ENCODE data around the gene CRTC1. TPM values are rescaled to one million over a fixed set of nuclear protein-coding genes. Genes with fewer than 3 reads are reported as not detected.

Gene CRTC1
- total RNA-seq, 1 donor from 2014 or later = 14.6 TPM

GRCh38 chr19:18741124-18742121 lies 57.9 kb downstream of the CRTC1 start:
- H3K27me3 Mint-ChIP-seq (ENCODE audit: low read depth) = no peaks in the 10 kb centered on the region
- H3K27ac Mint-ChIP-seq (ENCODE audit: unreplicated experiment) = no peak overlapping the region
- no peaks in the 10 kb centered on the region for H3K9me3 Mint-ChIP-seq (ENCODE audit: low read depth)
- no peaks in the 10 kb centered on the region for H3K36me3 Mint-ChIP-seq (ENCODE audit: low read depth)
- no peak overlapping the region for H3K4me3 Mint-ChIP-seq (ENCODE audit: unreplicated experiment)
- H3K4me1 Mint-ChIP-seq (ENCODE audit: low read depth) = peaks cover 5% of the 10 kb centered on the region
- TF ChIP-seq, protein P1, sequence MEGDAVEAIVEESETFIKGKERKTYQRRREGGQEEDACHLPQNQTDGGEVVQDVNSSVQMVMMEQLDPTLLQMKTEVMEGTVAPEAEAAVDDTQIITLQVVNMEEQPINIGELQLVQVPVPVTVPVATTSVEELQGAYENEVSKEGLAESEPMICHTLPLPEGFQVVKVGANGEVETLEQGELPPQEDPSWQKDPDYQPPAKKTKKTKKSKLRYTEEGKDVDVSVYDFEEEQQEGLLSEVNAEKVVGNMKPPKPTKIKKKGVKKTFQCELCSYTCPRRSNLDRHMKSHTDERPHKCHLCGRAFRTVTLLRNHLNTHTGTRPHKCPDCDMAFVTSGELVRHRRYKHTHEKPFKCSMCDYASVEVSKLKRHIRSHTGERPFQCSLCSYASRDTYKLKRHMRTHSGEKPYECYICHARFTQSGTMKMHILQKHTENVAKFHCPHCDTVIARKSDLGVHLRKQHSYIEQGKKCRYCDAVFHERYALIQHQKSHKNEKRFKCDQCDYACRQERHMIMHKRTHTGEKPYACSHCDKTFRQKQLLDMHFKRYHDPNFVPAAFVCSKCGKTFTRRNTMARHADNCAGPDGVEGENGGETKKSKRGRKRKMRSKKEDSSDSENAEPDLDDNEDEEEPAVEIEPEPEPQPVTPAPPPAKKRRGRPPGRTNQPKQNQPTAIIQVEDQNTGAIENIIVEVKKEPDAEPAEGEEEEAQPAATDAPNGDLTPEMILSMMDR (IDR thresholded peaks at IDR 0.05) = no peak
- peak; percentile 85 for DNase-seq (ENCODE audit: low spot score)

- no peak for DNase-seq (ENCODE audit: low spot score)
- no peaks in the 10 kb centered on the region for H3K9me3 Mint-ChIP-seq (ENCODE audit: low read depth)
- peaks cover 5% of the 10 kb centered on the region for H3K4me1 Mint-ChIP-seq (ENCODE audit: low read depth)
- H3K27me3 Mint-ChIP-seq (ENCODE audit: low read depth) = no peaks in the 10 kb centered on the region
- H3K36me3 Mint-ChIP-seq (ENCODE audit: low read depth) = no peaks in the 10 kb centered on the region
- no peak overlapping the region for H3K4me3 Mint-ChIP-seq (ENCODE audit: unreplicated experiment)
- H3K27ac Mint-ChIP-seq (ENCODE audit: unreplicated experiment) = no peak overlapping the region
- TF ChIP-seq, protein P1 (IDR thresholded peaks at IDR 0.05) = no peak
Measured at GRCh38 chr19:18742324-18742723, 58.8 kb downstream of the CRTC1 start.

GRCh38 chr19:18742838-18743783 lies 59.6 kb downstream of the CRTC1 start:
- H3K36me3 Mint-ChIP-seq (ENCODE audit: low read depth) = no peaks in the 10 kb centered on the region
- TF ChIP-seq, protein P1 (IDR thresholded peaks at IDR 0.05) = no peak
- no peak overlapping the region for H3K27ac Mint-ChIP-seq (ENCODE audit: unreplicated experiment)
- no peaks in the 10 kb centered on the region for H3K4me1 Mint-ChIP-seq (ENCODE audit: low read depth)
- H3K9me3 Mint-ChIP-seq (ENCODE audit: low read depth) = no peaks in the 10 kb centered on the region
- peak; percentile 91 for DNase-seq (ENCODE audit: low spot score)
- no peak overlapping the region for H3K4me3 Mint-ChIP-seq (ENCODE audit: unreplicated experiment)
- H3K27me3 Mint-ChIP-seq (ENCODE audit: low read depth) = no peaks in the 10 kb centered on the region

DNA sequence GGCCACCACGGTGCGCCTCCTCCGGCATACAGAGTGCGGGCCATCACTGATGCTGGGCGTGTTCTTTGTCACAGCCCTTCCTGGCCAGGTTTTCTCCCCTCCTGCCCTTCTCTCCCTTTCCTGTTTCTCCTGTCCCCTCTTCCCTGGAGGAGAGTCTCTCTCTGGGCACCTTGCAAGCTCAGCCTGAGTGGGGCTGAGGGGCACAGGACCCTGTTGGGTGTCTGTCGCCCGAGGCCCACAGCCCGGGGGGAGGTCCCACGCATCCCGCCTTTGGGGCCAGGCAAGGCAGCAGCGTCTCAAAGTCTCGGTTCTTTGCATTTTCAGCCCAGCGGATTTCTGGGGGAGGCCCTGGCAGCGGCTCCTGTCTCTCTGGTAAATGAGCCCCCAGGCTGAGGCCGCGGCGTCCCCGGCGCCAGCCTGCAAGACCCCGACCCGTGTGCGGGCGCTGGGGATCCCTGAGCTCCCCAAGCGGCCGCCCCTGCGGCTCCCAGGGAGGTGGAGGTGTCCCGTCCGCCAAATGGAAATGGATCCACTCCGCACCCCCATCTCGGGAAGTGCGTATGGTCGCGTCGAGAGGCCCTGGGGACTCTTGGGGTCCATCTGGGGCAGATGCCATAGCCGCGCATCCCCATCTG lies 60.4 kb downstream of the CRTC1 start:
- no peaks in the 10 kb centered on the region for H3K27me3 Mint-ChIP-seq (ENCODE audit: low read depth)
- H3K9me3 Mint-ChIP-seq (ENCODE audit: low read depth) = no peaks in the 10 kb centered on the region
- peak; percentile 84 for DNase-seq (ENCODE audit: low spot score)
- no peak overlapping the region for H3K27ac Mint-ChIP-seq (ENCODE audit: unreplicated experiment)
- H3K4me1 Mint-ChIP-seq (ENCODE audit: low read depth) = no peaks in the 10 kb centered on the region
- TF ChIP-seq, protein P1 (IDR thresholded peaks at IDR 0.05) = no peak
- no peaks in the 10 kb centered on the region for H3K36me3 Mint-ChIP-seq (ENCODE audit: low read depth)
- no peak overlapping the region for H3K4me3 Mint-ChIP-seq (ENCODE audit: unreplicated experiment)
